CD4-positive, alpha-beta T cell treated with Interleukin-4 for 1 hour (primary cell): ENCODE data around the gene SMAD6.

Source experiments
- DNase-seq, 2 donors: peaks; one replicate each; pipeline ENCODE4 v3.0.0-alpha.2; 2020 to 2022

Gene SMAD6

DNA sequence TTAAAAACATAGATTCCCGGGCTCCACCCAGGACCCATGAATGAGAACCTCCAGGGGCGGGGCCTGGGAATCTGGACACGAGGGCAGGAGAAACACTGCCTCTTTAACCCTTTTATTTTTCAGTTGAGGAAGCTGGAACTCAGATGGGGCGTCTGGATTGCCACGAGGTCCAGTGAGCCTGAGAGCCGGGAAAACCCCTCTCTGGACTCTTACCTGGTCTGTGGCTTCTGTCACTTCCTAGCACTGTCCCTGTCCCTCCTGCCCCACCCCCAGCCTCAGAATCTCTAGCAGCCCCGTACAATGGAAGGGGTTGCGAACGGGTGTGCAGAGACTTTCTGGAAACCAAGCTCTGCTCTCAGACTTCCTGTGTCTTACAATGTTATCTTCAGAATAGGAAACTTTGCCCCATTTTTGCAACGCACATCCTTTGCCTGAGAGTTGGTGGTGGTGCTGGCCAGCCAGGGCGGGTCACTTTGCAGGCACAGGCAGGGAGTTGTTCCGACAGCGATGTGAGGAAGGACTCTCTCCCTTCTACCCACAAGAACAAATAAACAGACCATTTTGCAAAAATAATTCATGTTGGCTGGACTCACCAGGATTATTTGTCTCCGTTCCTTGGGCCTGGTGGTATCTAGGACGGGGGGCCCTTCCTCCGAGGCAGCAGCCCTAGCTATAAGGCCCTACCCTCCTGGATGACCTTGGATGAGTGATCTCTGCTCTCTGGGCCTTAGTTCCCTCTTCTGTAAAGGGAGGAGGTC is 59.1 kb downstream of the SMAD6 start:
- DNase-seq = no peak

DNA sequence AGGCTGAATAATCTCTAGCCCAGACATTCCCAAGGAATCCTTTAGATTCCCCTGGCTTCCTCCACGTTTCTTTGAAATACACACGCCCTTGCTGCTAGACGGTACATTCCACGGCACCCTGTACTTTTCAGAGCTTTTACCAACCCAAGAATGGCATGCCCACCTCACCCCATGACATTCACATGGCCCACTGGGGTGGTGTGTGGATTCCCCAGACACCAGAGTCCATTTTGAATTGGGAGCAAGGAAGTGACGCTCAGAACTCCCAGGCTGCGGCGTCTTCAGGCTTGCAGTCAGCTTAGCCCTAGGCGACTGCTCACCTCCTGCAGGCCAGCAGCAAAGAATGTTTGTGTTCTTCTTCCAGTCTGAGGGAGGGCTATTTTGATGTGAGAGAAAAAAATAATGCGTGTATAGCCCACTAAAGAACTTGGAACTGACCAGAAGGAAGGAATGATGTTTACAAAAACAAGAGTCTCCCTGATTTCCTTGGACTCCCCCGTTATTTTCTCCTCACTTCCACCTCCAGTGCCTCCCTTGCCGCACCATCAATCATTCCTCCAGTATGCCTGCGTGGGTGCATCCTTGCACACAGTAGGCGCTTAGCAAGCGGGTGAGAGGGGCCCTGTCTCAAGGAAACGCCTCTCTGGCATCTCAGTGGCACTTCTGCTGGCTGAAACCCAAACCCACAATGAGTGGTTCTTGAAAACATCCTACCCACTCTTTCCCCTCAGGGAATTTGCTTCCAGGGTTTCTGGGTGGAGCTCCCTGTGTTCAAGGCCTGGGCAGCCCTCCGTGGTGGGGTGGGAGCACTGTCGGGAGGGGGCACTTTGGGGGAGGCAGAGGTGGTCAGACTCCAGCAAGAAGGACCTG is 59.9 kb downstream of the SMAD6 start:
- no peak for DNase-seq

DNA sequence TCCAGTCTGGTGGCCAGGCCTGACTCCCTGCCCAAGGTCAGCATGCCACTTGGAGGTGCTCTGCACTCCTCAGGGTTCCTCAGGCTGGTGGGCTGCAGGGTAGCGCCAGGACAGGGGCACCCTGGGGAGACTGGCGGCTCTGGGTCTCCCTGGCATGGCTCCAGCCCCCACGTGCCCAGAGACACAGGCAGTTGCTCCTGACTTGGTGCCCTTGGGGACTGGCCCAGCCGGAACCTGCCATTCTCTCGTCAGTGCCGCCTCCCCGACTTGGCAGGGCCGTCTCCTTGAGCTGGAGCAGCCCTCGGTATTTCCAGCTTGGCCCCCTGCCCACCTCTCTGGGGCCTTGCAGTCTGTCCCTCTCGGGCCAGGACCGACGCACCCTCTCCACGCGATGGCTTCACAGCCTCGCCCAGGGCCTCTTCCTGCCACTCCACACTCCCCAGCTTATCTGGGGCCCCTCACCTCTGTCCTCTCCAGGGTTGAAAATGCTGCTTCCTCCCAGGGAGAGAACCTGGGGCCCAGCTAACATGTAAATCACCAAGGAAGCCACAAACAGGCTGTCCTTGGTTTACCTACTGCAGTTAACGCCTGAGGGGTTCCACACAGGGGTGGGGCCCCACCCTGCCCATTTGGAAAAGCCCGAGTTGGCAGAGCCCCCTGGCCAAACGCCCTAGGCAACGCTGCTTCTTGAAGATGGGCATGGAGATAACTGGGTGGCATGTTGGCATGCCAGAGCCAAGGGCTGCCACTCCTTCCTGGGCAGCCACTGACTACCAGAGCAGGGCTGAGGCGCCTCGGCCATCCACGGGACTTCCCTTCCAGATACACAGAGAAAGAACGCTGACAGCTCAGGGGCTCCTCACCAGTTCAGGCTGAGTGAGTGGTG is 61.4 kb downstream of the SMAD6 start:
- DNase-seq = no peak

DNA sequence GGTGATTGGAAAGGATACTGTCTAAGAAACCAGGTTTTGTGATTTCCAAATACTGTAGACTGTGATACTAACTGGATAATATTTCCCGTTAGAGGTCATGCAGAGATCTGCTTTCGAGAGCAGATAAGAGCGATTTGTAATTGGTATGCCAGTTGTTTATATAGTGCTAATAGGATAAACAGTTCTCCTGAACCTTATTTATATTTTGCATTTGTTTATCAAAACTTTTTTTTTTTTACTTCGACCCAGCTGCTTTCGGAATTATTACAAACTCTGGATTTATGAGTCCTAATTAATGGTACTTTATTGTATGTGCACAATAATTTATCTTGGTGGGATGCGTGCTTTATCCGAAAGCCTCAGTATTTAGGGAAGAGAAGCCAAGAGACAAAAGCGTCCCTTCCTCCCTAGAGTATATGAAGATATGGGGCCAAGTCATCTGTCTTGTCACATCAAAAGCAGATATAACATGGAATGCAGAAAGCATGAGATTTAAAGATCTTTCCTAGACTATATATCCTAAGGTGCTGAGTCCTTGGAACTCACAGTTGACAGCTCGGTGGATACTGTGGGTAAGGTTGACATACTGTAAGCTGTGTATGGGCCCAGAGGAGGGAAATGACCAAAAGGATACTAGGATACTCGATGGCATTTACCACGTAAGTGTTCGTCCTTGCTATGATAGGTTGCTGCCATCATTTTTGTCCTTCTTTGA is 62.2 kb downstream of the SMAD6 start:
- DNase-seq = no peak

DNA sequence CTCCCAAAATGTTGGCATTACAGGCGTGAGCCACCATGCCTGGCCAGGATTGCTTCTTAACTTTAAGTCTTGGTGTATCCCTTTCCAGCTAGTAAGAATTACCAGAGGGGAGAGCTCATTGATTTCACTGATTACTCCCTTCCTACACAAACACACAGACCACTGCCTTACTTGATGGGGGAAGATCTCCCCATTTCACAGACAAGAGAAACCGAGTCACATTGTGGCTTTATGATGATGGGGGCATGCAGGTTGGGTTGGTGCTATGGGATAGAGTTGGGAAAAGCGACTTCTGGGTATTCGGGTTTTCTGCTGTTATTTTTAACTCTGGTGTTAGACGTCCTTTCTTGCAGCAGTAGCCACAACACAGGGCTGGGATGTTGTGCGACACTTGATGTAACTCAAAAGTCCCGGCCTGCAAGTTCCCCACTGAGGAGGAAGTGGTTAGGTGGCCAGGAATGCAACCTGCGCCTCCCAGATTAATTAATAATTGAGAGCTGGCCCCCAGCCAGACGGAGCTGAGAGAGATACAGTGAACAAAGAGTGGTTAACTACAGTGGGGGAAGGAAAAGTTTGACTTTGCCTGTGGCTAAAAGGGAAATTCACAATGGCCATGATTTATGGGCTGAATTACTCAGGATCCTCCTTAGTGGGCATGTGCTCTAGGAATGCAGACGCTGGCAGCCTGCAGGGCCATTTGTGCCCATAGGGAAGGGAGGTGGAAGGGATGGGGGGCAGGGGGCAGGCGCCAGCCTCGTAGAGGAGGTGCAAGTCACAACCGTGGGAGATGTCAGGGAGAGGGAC is 63.6 kb downstream of the SMAD6 start:
- peak; percentile 4 to 22 for DNase-seq

DNA sequence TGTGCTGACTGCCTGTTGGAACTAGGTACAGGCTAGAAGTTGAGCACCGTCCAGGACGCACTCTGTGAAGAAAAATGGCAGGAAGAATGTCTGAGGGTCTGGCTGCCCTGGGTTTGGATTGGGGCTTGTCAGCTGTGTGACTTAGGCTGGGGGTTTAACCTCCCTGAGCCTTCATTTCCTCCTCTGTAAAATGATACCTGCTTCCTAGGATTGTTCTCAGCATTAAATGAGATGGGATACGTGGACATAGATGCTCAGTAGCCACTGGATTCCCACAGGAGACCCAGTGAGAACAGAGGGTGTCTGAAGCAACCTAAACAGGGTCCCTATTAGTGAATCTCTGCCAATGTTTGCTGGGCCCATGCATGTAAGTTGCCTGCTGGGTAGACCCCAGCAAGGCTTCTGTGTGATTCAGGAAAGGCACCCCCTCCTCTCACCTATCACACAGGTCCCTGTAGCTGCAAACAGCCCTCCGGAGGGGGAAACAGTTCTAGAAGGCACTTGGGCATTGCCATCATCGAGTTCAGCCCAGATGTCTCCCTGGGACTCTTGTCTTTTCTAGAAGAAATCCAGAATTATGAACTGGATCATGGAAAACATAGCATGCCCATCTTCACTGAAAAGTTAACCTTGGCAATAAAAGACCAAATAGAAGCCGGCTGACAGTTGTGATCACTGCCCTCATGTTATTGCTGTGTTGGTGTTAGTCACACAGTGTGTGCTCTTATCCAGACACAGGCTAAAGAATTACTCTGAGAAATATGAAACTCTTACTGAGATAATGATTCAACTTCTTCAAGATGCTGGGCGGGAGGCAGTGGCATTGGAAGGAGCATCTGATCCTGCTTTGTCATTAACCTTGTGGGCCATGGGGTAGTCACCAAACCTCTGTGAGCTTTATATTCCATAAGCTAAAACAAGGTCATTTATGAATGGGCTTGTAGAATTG is 64.5 kb downstream of the SMAD6 start:
- DNase-seq = no peak

DNA sequence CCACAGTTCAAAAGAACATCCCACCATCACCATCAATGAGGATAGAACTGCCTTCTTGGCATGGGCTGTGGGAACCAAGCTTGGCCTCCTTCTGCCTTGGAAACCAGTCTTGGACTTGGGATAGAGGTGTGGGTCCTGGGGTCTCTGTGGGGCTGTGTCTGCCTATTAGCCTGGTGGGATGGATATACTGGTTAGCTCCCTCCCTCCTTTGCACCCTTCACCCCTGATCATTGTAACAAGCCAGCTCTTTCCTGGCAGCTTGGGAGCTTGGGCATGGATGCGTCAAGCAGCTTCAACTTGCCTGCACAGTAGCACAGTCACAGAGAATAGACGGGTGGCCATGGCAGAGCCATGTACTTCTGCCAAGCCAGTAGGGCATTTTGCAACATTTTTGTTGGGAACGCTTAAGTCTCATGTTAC is 65.2 kb downstream of the SMAD6 start:
- no peak for DNase-seq

DNA sequence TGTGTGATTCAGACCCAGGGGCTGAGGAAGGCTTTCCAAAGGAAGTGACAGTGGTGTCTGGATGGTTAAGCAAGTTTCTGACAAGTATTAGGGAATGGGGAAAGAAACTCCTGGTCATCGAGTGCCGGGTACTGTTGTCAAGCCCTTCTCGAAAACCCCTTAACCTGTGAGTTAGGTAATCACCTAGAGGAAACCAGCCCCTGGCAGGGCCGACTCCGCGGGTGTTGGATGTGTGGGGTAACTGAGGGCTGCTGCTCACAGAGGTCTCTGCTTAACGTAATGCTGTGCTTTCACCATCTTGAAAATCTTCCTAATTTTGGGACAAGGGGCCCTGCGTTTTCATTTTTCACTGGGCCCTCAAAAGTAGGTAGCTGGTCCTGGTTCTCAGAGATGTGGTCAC is 67.0 kb downstream of the SMAD6 start:
- no peak for DNase-seq

DNA sequence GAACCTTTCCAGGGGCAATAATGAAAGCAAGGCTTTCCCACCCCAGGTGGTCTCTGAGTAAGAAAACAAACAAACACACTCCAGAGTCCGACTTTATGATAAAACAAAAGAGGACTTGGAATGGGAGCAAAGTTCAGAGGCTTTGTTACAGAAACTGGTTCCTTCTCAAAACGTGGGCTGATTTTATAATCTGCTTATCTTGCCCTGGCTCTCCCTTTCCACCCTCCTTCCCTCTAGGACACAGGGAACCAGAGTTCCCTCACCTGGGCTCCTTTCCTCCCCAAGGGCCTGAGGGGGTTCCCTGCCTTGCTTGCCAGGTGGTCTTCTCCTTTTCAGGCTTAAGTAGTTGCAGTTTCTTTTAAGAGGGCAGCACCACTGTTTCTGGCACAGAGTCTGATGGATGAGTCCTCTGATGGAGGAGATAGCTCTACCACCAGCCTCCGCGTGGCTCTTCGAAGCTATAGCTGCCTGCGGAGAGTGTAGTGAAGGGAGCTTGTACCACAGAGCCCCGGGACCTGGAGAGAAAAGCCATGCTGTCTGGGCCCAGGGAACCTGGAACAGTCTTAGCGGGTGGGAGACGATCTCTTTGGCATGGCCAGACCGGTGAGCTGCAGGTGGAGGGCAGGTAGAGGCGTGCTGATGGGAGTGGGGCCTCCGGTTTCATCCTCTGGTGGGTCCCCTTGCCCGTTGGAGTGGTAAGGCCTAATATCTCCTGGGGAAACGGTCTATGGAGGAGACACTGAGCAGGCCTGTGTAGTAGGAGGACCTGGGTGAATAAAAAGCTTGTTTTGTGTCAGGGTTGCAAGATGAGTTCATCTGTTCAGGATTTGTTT is 68.7 kb downstream of the SMAD6 start:
- DNase-seq = no peak

DNA sequence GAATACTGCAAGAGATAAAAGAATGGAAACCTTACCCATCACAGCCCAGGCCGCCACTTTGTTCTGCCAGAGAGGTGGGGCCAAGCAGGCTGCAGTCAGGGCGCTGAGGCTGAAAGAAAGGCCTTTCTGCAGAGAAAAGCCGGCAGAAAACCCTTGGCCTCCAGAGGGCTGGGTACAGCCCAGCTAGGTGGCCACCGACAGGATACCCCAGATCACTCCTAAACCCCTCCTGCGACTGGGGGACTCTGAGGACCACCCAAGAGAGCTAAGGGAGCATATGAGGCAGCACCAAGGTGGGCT is 69.3 kb downstream of the SMAD6 start:
- DNase-seq = no peak

DNA sequence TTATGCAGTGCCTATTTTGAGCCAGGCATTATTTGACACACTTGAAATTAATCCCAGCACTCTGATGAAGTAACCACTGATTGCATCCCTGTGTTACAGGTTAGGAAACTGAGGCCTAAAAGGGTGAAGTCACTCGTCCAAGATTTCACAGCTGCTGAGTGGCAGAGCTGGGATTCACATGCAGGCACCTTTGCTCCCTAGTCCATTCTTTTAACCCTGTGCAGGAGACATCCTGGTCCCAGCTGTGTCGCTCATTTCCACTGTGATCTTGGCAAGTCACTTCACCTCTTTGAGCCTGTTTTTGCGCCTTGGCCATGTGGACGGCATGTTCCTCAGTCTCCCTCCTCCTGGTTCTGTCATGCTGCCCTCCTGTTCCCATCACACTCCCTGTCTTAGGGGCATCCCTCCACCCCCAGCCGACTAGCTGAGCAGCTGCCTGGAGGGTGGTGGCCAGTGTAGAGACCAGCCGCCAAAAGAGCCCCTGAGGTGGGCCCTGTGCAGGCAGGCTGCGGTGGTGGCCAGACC is 70.6 kb downstream of the SMAD6 start:
- no peak for DNase-seq

DNA sequence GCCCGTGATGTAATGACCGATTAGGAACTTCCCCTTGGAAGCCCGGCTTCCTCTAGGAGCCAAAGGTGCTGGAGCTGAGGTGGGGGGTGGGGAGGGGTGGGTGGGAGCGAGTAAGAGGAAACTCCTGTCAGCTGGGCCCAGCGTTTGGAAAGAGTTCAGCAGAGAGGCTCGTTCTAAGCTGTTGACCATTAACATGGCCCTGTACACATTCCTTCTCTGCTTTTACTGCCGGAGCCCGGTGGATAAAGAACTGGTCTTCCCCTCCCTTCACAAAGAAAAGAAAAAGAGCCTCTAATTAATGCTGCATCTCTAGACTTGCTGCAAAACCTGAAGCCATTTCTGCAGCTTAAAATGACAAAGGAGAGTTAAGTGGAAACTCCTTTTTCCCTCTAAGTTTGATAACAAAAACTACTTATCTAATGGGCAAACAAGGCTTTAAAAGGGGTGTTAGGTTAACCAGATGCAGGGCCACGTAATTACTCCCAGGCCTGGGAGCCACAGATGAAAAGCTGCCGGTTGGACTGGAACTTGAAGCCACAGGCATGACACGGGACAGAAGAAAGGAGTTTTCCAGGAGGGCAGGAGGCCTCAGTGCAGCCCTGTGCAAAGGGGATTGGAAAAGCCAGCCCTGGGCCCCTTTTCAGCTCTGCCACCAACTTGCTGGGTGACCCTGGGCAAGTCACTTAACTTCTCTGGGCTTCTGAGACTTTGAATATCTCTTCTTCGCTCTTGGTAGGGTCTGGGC is 71.3 kb downstream of the SMAD6 start:
- DNase-seq = no peak

DNA sequence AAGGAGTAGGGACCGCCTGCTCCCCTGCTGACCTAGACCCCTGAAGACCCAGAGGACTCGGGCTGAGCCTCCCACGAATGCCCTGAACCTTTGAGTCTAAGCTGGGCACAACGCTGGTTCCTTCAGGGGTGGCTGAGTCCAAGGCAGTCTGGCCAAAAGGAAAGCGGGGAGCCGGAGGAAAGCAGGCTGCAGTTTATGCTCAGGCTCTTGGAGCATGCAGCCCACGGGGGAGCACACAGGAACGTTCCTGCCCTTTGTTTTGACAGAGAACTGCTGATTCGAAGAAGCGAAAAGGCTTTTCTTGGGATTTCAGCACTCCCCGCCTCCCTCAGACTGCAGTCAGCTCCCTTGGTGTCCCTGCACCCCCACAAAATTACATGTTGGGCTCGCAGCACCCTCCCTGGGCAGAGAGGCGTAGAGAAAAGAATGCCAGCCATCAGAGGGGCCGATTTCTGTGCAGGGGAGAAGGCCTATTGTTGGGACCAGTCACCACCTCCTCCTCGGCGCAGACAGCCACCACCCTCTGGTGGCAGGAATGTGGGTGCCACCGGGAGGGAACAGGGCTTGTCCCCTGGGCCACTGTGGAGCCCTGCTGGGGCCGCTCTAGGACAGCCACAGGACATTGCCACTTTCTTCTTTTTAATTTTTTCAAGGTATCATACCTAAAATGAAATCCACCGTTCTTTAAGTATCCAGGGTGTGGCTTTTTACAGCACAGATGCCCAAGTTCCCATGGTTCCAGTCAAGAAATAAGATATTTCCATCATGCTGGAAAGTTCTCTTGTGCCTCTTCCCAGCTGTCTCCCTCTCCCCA is 72.2 kb downstream of the SMAD6 start:
- DNase-seq = peak; percentile 27 to 52

DNA sequence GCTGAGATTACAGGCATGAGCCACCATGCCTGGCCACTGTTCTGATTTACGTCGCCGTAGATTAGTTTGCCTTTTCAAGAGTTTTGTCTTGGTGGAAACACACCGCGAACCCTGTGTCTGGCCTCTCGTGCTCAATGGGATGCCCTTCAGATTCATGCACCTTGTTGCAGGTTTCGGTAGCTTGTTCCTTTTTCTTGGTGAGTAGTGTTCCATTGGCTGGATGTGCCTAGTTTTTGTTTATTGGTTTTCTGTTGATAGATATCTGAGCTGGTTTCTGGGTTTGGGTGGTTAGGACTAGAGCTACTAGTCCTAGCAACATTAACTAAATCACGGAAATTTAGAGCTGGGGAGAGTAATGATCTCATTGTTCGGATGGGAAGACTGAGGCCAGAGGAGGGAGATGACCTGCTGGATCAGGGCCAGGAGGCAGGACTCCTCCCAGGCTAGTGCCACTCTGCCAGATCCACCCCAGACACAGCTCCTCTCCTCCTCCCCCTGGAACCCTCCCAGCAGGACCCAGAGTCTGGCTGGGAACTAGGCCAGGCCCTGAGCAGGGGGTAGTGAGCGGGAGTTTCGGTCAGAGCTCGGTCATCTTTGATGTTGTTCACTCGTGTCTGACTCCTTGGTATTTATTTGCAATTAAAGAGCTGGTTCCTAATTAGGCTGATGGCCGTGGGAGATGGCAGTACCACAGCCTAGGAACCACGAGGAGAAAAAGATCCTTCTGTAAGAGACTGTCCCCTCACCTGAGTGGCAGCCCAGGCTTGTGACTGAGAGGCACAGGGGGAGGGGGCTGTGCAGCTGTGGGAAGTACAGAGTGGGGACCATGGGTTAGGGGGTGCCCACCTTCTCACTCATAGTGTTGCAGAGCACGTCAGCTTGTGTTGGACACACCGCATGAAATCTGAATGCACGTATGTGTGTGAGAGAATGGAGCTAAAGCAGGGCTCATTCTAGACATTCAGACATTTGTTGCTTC is 73.4 kb downstream of the SMAD6 start:
- no peak for DNase-seq

DNA sequence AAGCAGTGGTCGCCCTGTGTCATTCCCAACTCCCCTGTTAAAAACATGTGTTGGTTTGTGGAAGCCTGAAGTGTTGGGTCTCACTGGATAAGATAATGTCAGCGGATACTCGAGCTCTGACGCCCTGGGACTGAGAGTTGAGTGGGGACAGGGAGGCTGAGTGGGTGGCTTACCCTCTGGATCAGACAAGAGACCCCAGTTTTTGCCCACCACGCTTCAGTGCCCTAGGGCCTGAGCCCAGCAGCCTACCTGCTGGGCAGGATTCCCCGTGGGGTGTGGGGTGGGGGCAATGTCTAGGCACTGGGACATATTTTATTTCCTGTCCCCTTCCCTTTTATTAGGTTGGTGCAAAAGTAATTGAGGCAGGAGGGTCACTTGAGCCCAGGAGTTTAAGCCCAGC is 75.0 kb downstream of the SMAD6 start:
- no peak for DNase-seq

DNA sequence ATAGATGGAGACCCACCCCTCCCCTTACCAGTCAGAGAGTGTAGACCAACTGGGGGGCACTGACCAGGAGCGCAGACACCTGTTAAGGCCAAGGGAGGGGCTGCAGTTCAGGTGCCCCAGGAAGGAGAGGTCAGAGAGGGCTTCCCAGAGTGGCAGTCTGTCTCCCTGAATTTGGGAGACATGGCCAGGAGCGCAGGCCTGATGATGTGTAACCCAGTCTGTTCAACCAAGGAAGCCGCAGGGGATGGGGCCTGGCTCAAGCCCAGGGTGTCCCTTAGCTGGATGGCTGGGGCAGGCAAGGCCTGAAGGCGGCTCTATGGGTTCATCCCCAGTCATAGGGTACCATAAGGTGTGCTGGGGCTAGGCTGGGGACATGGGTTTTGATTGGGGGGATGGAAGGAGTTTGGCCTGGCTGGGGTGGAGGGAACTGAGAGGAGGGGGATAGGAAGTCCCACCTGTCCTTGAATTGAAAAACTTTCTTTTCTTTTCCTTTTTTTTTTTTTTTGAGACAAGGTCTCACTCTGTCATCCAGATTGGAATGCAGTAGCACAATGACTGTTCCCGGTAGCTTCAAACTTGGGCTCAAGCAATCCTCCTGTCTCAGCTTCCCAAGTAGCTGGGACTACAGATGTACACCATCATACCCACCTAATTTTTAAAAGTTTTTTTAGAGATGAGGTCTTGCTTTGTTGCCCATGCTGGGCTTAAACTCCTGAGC is 75.7 kb downstream of the SMAD6 start:
- DNase-seq = no peak
